ENCODE data around the gene FCHSD2. TPM values are rescaled to one million over a fixed set of nuclear protein-coding genes. Genes with fewer than 3 reads are reported as not detected.
A peak's percentile ranks its signal among the peaks of the same experiment; 100 is the strongest.

FCHSD2 gene
- total and polyA plus RNA-seq, 4 donors: 7.6 to 18.7 (median 9.9) TPM

- Histone ChIP-seq H3K9me3 (ENCODE audit: control insufficient read depth in 4 of 4, low read length in 3 of 4) (no peaks in the 10 kb centered on the region), H3K9ac (ENCODE audit: low read depth in 1 of 2, low read length in 2 of 2) (no peak overlapping the region), H3K4me3 (ENCODE audit: low read depth in 1 of 3, low read length in 3 of 3) (no peak overlapping the region), H3K27me3 (ENCODE audit: control insufficient read depth in 4 of 4, insufficient read depth in 4 of 4, low read length in 3 of 4) (no peaks in the 10 kb centered on the region), H3K36me3 (ENCODE audit: control insufficient read depth in 4 of 4, insufficient read depth in 3 of 4, low read depth in 1 of 4, low read length in 3 of 4) (no peaks in the 10 kb centered on the region), H3K4me1 (ENCODE audit: control insufficient read depth in 4 of 4, insufficient read depth in 4 of 4, low read length in 3 of 4) (peaks cover 4 to 14% (median 9%) of the 10 kb centered on the region in 4 donors), H3K27ac (ENCODE audit: low read depth in 1 of 2, low read length in 2 of 2) (peak overlapping the region; percentile 44 to 66)
- 62% methylated on average over 2 of the region's 2 CpGs for WGBS
- TF ChIP-seq ATF3 (IDR thresholded peaks at IDR 0.05) (no peak), SP1 (IDR thresholded peaks at IDR 0.05) (no peak), FOXA1 (IDR thresholded peaks at IDR 0.05) (no peak), ZBTB33 (IDR thresholded peaks at IDR 0.05) (no peak), TAF1 (conservative IDR thresholded peaks at IDR 0.05) (no peak), RAD21 (IDR thresholded peaks at IDR 0.05) (no peak), HNF4G (IDR thresholded peaks at IDR 0.05) (no peak), FOXA2 (IDR thresholded peaks at IDR 0.05) (no peak), JUND (IDR thresholded peaks at IDR 0.05) (no peak), REST (IDR thresholded peaks at IDR 0.05) (no peak), NR2F2 (IDR thresholded peaks at IDR 0.05) (no peak)
- no peak for DNase-seq (ENCODE audit: low spot score)
Measured at GRCh38 chr11:72807792-72808191, 334.3 kb downstream of the FCHSD2 start.

- Histone ChIP-seq H3K27ac (ENCODE audit: low read depth in 1 of 2, low read length in 2 of 2) (peak overlapping the region; percentile 66 to 78), H3K9ac (ENCODE audit: low read depth in 1 of 2, low read length in 2 of 2) (no peak overlapping the region)
- TF ChIP-seq RXRA (IDR thresholded peaks at IDR 0.05): peak in 1 of 2 donors; percentile 82
- no peak for TF ChIP-seq HNF4G (IDR thresholded peaks at IDR 0.05)
- peak; percentile 60 to 65 for TF ChIP-seq HNF4A (conservative IDR thresholded peaks at IDR 0.05)
- no peak for TF ChIP-seq EGR1 (IDR thresholded peaks at IDR 0.05; ENCODE audit: low read depth in 2 of 2)
- TF ChIP-seq CTCF (IDR thresholded peaks at IDR 0.05; ENCODE audit: low read depth, low read length, missing input control): no peak
- no peak for TF ChIP-seq ATF3 (IDR thresholded peaks at IDR 0.05)
- peak; percentile 38 to 46 for TF ChIP-seq RAD21 (IDR thresholded peaks at IDR 0.05)
- TF ChIP-seq FOXA1 (IDR thresholded peaks at IDR 0.05): peak; percentile 72
- peak; percentile 92 for TF ChIP-seq FOXA2 (IDR thresholded peaks at IDR 0.05)
- TF ChIP-seq ZBTB33 (IDR thresholded peaks at IDR 0.05): peak; percentile 65
- TF ChIP-seq NR2F2 (IDR thresholded peaks at IDR 0.05): peak; percentile 14
- TF ChIP-seq MAX (IDR thresholded peaks at IDR 0.05): peak; percentile 65
- no peak for TF ChIP-seq GABPA (IDR thresholded peaks at IDR 0.05 in 1 of 2, conservative IDR thresholded peaks at IDR 0.05 in 1 of 2)
- peak; percentile 62 for TF ChIP-seq SP1 (IDR thresholded peaks at IDR 0.05)
- TF ChIP-seq YY1 (IDR thresholded peaks at IDR 0.05): peak; percentile 78
- TF ChIP-seq JUND (IDR thresholded peaks at IDR 0.05): peak in 1 of 2 donors; percentile 40
Measured at GRCh38 chr11:72807021-72807693, 335.0 kb downstream of the FCHSD2 start.

More at GRCh38 chr11:72807021-72807693, 335.0 kb downstream of the FCHSD2 start:
- H3K4me3 ChIP-seq (ENCODE audit: low read depth in 1 of 3, low read length in 3 of 3): no peak overlapping the region
- H3K36me3 ChIP-seq (ENCODE audit: control insufficient read depth in 4 of 4, insufficient read depth in 3 of 4, low read depth in 1 of 4, low read length in 3 of 4): no peaks in the 10 kb centered on the region
- no peaks in the 10 kb centered on the region for H3K9me3 ChIP-seq (ENCODE audit: control insufficient read depth in 4 of 4, low read length in 3 of 4)
- WGBS: 23% methylated on average over 5 of the region's 5 CpGs
- H3K27me3 ChIP-seq (ENCODE audit: control insufficient read depth in 4 of 4, insufficient read depth in 4 of 4, low read length in 3 of 4): no peaks in the 10 kb centered on the region
- DNase-seq (ENCODE audit: low spot score): no peak
- H3K4me1 ChIP-seq (ENCODE audit: control insufficient read depth in 4 of 4, insufficient read depth in 4 of 4, low read length in 3 of 4): peaks cover 4 to 14% (median 6%) of the 10 kb centered on the region in 4 donors

All from liver (tissue), 9 donors.